HepG2 (cell line): ENCODE results near the gene EIF2B1. TPM values are rescaled to one million over a fixed set of nuclear protein-coding genes. Genes with fewer than 3 reads are reported as not detected.

ENCODE experiments used
- ARID4A ChIP-seq: sonication (generic); formaldehyde crosslinking; IDR thresholded peaks from 2 replicates; pipeline ENCODE4 v1.5.0; 2020; ENCODE audit warnings: mild to moderate bottlenecking, missing genetic modification reagents, borderline replicate concordance
- CBX1 ChIP-seq: IDR thresholded peaks from one replicate; pipeline ENCODE4 v1.6.1; 2016; ENCODE audit warnings: antibody characterized with exemption, low read depth
- GATAD1 ChIP-seq: IDR thresholded peaks from 2 replicates; pipeline ENCODE4 v1.6.1; 2016; ENCODE audit warnings: missing genetic modification reagents, missing compliant biosample characterization
- GATAD2A ChIP-seq: IDR thresholded peaks from 2 replicates; pipeline ENCODE4 v1.6.1; 2016
- HMG20B ChIP-seq: conservative IDR thresholded peaks from 2 replicates; pipeline ENCODE4 v1.6.1; 2016; ENCODE audit warnings: missing genetic modification reagents, missing compliant biosample characterization
- KLF15 ChIP-seq: sonication (generic); formaldehyde crosslinking; IDR thresholded peaks from 2 replicates; pipeline ENCODE4 v1.8.1; 2023; ENCODE audit warnings: borderline replicate concordance, mild to moderate bottlenecking, inconsistent platforms, missing genetic modification reagents, mixed read lengths
- MBD4 ChIP-seq: IDR thresholded peaks from 2 replicates; pipeline ENCODE4 v1.6.1; 2012; ENCODE audit warnings: low read length, inconsistent platforms, borderline replicate concordance
- MEIS1 ChIP-seq: sonication (generic); formaldehyde crosslinking; IDR thresholded peaks from 2 replicates; pipeline ENCODE4 v1.9.0; 2021; ENCODE audit warnings: mild to moderate bottlenecking, missing genetic modification reagents, moderate library complexity, borderline replicate concordance
- PAF1 ChIP-seq: IDR thresholded peaks from 2 replicates; pipeline ENCODE4 v1.6.1; 2016; ENCODE audit warnings: missing genetic modification reagents, missing compliant biosample characterization
- PLSCR1 ChIP-seq: sonication (generic); formaldehyde crosslinking; IDR thresholded peaks from 2 replicates; pipeline ENCODE4 v1.5.0; 2020; ENCODE audit warnings: missing genetic modification reagents, mild to moderate bottlenecking, borderline replicate concordance
- SIN3A ChIP-seq: IDR thresholded peaks from 2 replicates; pipeline ENCODE4 v1.6.1; 2011; ENCODE audit warnings: low read depth, mild to moderate bottlenecking, control low read depth, low read length, borderline replicate concordance
- THAP7 ChIP-seq: sonication (generic); formaldehyde crosslinking; IDR thresholded peaks from 2 replicates; pipeline ENCODE4 v1.8.1; 2023; ENCODE audit warnings: mild to moderate bottlenecking, missing genetic modification reagents
- ZBTB14 ChIP-seq: sonication (generic); formaldehyde crosslinking; IDR thresholded peaks from 2 replicates; pipeline ENCODE4 v1.4.0; 2020; ENCODE audit warnings: missing genetic modification reagents
- ZFYVE20 ChIP-seq: sonication (generic); formaldehyde crosslinking; IDR thresholded peaks from 2 replicates; pipeline ENCODE4 v1.8.0; 2023; ENCODE audit warnings: low read depth, mild to moderate bottlenecking, moderate library complexity, missing genetic modification reagents, borderline replicate concordance
- ZNF256 ChIP-seq: sonication (generic); formaldehyde crosslinking; conservative IDR thresholded peaks from 2 replicates; pipeline ENCODE4 v1.4.0; 2020; ENCODE audit warnings: missing genetic modification reagents
- ZNF3 ChIP-seq: IDR thresholded peaks from 2 replicates; pipeline ENCODE4 v1.7.0; 2017; ENCODE audit warnings: inconsistent platforms
- ZNF451 ChIP-seq: sonication (generic); formaldehyde crosslinking; IDR thresholded peaks from 2 replicates; pipeline ENCODE4 v1.5.0; 2020; ENCODE audit warnings: mild to moderate bottlenecking, missing genetic modification reagents
- ZNF576 ChIP-seq: sonication (generic); formaldehyde crosslinking; IDR thresholded peaks from 2 replicates; pipeline ENCODE4 v1.4.0; 2020; ENCODE audit warnings: mild to moderate bottlenecking, missing genetic modification reagents
- ZNF639 ChIP-seq: conservative IDR thresholded peaks from 2 replicates; pipeline ENCODE4 v1.6.1; 2018; ENCODE audit warnings: missing genetic modification reagents
- polyA plus RNA-seq, 8 experiments: library from polyadenylated mRNA; depleted of rRNA in 3 of 8; stranded (reverse) in 7 of 8; unstranded in 1 of 8; fragments of >200 nt; fragmentation: Illumina TruSeq in 4 of 8; extraction: Trizol in 4 of 8; gene quantifications; 2 replicates each; pipeline versions ENCODE4 v1.2.1 to v1.2.3, GENCODE V29; 2011 to 2016; ENCODE audit warnings: low read depth in 4 of 8, missing spikeins in 1 of 8, mixed read lengths in 1 of 8; ENCODE audit not compliant: insufficient read depth in 1 of 8
- total RNA-seq, 5 experiments: library from RNA; depleted of rRNA; stranded (reverse); fragments of >200 nt; fragmentation: Illumina TruSeq; extraction: Trizol; gene quantifications; 2 replicates each; pipeline ENCODE4 v1.2.3, GENCODE V29; 2016; ENCODE audit warnings: low read depth in 1 of 5

Gene EIF2B1
- total and polyA plus RNA-seq, 2 of the 13 experiments (the other 11 are each of a cell fraction or from before 2014, with no cell fraction given) = 18.7 to 37.4 TPM

- no peak for TF ChIP-seq MBD4
- TF ChIP-seq ZFYVE20 (CRISPR knock-in tag) = no peak
- TF ChIP-seq SIN3A = peak; percentile 98
- no peak for TF ChIP-seq HMG20B (CRISPR knock-in tag)
- peak; percentile 53; the same call in 1 of the 2 replicates for TF ChIP-seq ZBTB14
- peak; percentile 73; the same call in 1 of the 2 replicates for TF ChIP-seq ZNF256 (CRISPR knock-in tag)
- 0 out of 2 replicates have a peak, but pooled peaks have one; percentile 81 for TF ChIP-seq ZNF576 (CRISPR knock-in tag)
- no peak; the same call in 1 of the 2 replicates for TF ChIP-seq PLSCR1 (CRISPR knock-in tag)
- peak; percentile 97 for TF ChIP-seq ZNF451 (CRISPR knock-in tag)
- peak; percentile 100 for TF ChIP-seq ARID4A
- peak; percentile 58 for TF ChIP-seq GATAD2A (CRISPR knock-in tag)
- TF ChIP-seq THAP7 (CRISPR knock-in tag) = peak; percentile 96
- peak; percentile 77; the same call in 1 of the 2 replicates for TF ChIP-seq MEIS1 (CRISPR knock-in tag)
- 0 out of 2 replicates have a peak, but pooled peaks have one; percentile 58 for TF ChIP-seq ZNF639 (CRISPR knock-in tag)
- peak; percentile 100 for TF ChIP-seq GATAD1 (CRISPR knock-in tag)
- TF ChIP-seq CBX1 = peak; percentile 81
- no peak for TF ChIP-seq PAF1
- TF ChIP-seq ZNF3 (CRISPR knock-in tag) = no peak
- TF ChIP-seq KLF15 (CRISPR knock-in tag) = 0 out of 2 replicates have a peak, but pooled peaks have one; percentile 48
Measured at GRCh38 chr12:123633379-123634141, at the start of gene EIF2B1, which contains the start of gene GTF2H3 (continued).
